Activated CD8-positive, alpha-beta T cell treated with anti-CD3 and anti-CD28 coated beads for 36 hours (primary cell): ENCODE results near the gene GLB1L2. TPM values are rescaled to one million over a fixed set of nuclear protein-coding genes. Genes with fewer than 3 reads are reported as not detected.
"Not testable (repeated sequence)": the region's sequence is repeated elsewhere in the genome, so short reads cannot be mapped to it uniquely, and the experiment has no call there.

Source experiments
- ATAC-seq: fragments of 200-7000 bp; cut with Tn5 transposase; one replicate; pipeline ENCODE4 v1.10.0; 2021; ENCODE audit warnings: mild to moderate bottlenecking, moderate library complexity
- CTCF ChIA-PET: fragments of 350-600 bp; sonication (Branson Sonifier 250); formaldehyde crosslinking; loops from one replicate; lab custom pipeline; 2021; ENCODE audit warnings: antibody characterized with exemption; lab: Charles Lee
- POLR2A ChIA-PET: fragments of 350-600 bp; sonication (Branson Sonifier 250); formaldehyde crosslinking; loops from one replicate; lab custom pipeline; 2021; ENCODE audit warnings: antibody characterized with exemption; lab: Charles Lee
- DNase-seq: peaks from one replicate; pipeline ENCODE4 v3.0.0-alpha.2; 2020
- H3K27ac Mint-ChIP-seq: one replicate; pipeline ENCODE4 v1.8.0; 2021; ENCODE audit warnings: mild to moderate bottlenecking, mixed read lengths
- H3K27me3 Mint-ChIP-seq: one replicate; pipeline ENCODE4 v1.8.0; 2021; ENCODE audit warnings: mixed read lengths
- H3K36me3 Mint-ChIP-seq: one replicate; pipeline ENCODE4 v1.8.0; 2021; ENCODE audit warnings: low read depth, mixed read lengths
- H3K4me1 Mint-ChIP-seq: one replicate; pipeline ENCODE4 v1.8.0; 2021; ENCODE audit warnings: low read depth, mixed read lengths
- H3K4me3 Mint-ChIP-seq: one replicate; pipeline ENCODE4 v1.8.0; 2021; ENCODE audit warnings: mild to moderate bottlenecking, moderate library complexity, mixed read lengths
- H3K9me3 Mint-ChIP-seq: one replicate; pipeline ENCODE4 v1.8.0; 2021; ENCODE audit warnings: mixed read lengths
- intact Hi-C: fragments of 100-400 bp; cut with micrococcal nuclease; formaldehyde crosslinking; loops from one replicate; pipeline ENCODE4 v1.10.0; 2022
- total RNA-seq, 2 experiments: library from RNA; stranded (reverse); gene quantifications; one replicate each; pipeline ENCODE4 v1.2.3, GENCODE V29; 2021
- TF ChIP-seq, protein P1 (sequence below): fragments of 200-600 bp; IDR thresholded peaks from one replicate; pipeline ENCODE4 v1.8.0; 2022; ENCODE audit warnings: antibody characterized with exemption, mild to moderate bottlenecking

The GLB1L2 gene
- total RNA-seq, 2 experiments from 2014 or later = 4.7 to 6.0 TPM

DNA sequence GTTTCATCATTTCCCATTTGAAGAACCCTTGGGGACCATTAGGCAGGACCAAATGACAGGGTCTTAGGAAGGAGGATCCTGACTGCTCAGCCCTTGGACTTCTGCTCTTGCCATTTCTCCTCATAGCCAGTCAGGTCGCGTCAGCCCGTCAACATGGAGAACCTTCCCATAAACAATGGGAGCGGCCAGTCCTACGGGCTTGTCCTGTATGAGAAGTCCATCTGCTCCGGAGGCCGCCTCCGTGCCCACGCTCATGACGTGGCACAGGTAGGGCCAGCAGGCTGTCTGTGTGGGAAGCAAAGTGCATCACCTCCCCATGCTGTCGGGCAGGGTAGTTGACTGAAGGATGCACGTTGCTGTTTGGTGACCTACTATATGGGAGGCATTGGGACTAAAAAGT lies 19.6 kb upstream of the GLB1L2 start:
- TF ChIP-seq, protein P1, sequence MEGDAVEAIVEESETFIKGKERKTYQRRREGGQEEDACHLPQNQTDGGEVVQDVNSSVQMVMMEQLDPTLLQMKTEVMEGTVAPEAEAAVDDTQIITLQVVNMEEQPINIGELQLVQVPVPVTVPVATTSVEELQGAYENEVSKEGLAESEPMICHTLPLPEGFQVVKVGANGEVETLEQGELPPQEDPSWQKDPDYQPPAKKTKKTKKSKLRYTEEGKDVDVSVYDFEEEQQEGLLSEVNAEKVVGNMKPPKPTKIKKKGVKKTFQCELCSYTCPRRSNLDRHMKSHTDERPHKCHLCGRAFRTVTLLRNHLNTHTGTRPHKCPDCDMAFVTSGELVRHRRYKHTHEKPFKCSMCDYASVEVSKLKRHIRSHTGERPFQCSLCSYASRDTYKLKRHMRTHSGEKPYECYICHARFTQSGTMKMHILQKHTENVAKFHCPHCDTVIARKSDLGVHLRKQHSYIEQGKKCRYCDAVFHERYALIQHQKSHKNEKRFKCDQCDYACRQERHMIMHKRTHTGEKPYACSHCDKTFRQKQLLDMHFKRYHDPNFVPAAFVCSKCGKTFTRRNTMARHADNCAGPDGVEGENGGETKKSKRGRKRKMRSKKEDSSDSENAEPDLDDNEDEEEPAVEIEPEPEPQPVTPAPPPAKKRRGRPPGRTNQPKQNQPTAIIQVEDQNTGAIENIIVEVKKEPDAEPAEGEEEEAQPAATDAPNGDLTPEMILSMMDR = no peak
- H3K4me3 Mint-ChIP-seq = no peak overlapping the region
- intact Hi-C loops = no loop called here
- H3K9me3 Mint-ChIP-seq = peaks cover 7% of the 10 kb centered on the region
- H3K36me3 Mint-ChIP-seq = peaks cover 13% of the 10 kb centered on the region
- H3K27me3 Mint-ChIP-seq = peaks cover 3% of the 10 kb centered on the region
- no peak for ATAC-seq
- ChIA-PET CTCF (no interaction called here), POLR2A (no interaction called here)
- DNase-seq = no peak
- H3K4me1 Mint-ChIP-seq = no peaks in the 10 kb centered on the region
- no peak overlapping the region for H3K27ac Mint-ChIP-seq

DNA sequence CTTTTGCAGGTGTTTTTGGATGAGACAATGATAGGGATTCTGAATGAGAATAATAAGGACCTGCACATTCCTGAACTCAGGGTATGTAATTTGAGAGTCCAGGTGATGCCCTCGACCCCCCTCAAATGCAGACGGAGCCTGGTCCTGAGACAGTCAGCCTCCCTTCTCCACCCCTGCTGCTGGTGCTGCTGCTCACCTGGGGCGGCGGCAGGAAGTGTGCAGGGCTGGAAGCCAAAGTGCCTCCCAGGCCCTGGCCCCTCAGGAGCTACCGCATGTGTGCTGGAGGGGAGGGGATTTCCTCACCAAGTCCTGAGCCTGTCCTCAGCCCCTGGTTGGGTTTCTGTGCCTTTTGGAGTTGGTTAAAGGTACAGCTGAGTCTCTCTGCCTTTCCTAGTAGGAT lies 19.0 kb upstream of the GLB1L2 start:
- POLR2A ChIA-PET = no interaction called here
- CTCF ChIA-PET = no interaction called here
- Mint-ChIP-seq H3K4me3 (no peak overlapping the region), H3K36me3 (peaks cover 12% of the 10 kb centered on the region), H3K27me3 (peaks cover 3% of the 10 kb centered on the region), H3K4me1 (no peaks in the 10 kb centered on the region), H3K27ac (no peak overlapping the region), H3K9me3 (peaks cover 11% of the 10 kb centered on the region)
- intact Hi-C loops = no loop called here
- DNase-seq (no peak), ATAC-seq (no peak)
- TF ChIP-seq, protein P1 = no peak

DNA sequence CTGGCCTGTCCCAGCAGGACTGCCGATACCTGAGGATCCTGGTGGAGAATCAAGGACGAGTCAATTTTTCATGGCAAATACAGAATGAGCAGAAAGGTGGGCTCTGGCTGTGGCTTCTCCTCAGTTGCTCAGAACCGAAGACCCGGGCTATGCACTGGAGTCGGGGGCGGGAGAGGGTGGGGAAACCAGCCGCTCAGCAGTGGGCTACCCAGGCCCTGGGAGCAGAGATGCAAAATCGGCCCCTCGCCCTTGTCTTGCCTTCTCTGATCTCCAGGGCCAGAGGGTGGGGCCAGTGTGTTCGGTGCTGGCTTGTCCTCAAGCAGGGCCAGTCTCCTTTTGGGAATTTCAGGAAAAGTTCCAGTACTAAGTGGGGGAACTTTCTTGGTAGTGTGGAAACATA lies 18.4 kb upstream of the GLB1L2 start:
- Mint-ChIP-seq H3K27me3 (peaks cover 3% of the 10 kb centered on the region), H3K36me3 (peaks cover 17% of the 10 kb centered on the region), H3K4me1 (no peaks in the 10 kb centered on the region), H3K27ac (no peak overlapping the region), H3K4me3 (no peak overlapping the region), H3K9me3 (peaks cover 15% of the 10 kb centered on the region)
- ATAC-seq (no peak), DNase-seq (no peak)
- ChIA-PET POLR2A (no interaction called here), CTCF (no interaction called here)
- TF ChIP-seq, protein P1 = no peak
- intact Hi-C loops = no loop called here

DNA sequence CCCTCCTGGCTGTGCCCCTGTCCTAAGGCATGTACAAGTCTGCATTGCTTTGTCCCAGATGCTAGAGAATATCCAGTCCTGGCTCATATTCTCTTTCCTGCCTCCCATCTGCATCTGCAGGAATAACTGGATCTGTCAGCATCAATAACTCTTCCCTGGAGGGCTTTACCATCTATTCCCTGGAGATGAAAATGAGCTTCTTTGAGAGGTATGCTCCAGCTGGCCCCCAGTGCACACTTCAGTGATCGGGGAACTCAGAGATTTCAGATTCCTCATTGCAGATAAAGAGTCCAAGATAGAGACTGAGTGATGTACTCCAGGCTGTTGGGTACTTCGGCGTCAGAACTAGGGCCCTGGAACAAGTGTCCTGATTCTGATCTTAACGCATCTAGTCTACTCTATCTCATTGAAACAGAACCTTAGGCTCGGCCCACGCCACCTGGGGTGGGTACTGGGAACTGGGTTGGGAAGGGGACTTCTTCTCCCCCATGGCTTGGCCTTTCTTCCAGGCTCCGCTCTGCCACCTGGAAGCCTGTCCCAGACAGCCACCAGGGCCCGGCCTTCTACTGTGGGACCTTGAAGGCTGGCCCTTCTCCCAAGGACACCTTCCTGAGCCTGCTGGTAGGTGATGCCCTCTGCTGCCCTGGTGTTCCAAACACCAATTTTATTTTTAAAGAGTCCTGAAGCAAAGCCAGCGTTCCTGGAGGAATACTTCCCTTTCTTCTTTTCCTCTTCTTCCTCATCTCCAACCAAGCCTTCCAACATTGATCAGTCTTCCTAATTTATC lies 17.8 kb upstream of the GLB1L2 start:
- POLR2A ChIA-PET = no interaction called here
- CTCF ChIA-PET = no interaction called here
- no peaks in the 10 kb centered on the region for H3K4me1 Mint-ChIP-seq

DNA sequence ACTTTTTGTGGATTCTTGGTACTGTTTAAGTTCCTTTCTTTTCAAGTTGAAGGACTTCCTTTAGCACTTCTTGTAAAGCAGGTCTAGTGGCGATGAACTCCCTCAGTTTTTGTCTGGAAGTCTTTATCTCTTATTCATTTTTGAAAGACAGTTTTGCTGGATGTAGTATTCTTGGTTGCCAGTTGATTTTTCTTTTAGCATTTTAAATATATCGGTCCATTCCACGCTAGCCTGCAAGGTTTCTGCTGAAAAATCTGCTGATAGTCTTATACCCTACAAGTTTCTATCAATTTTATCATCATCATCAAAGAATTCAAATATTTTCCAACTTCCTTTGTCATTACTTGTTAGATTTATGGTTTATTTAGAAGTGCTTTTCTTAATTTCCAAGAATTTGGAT lies 14.7 kb upstream of the GLB1L2 start:
- Mint-ChIP-seq H3K36me3 (peaks cover 32% of the 10 kb centered on the region), H3K4me1 (no peaks in the 10 kb centered on the region)

More for the DNA sequence above, 17.8 kb upstream of the GLB1L2 start:
- Mint-ChIP-seq H3K27me3 (peaks cover 3% of the 10 kb centered on the region), H3K4me3 (no peak overlapping the region), H3K27ac (no peak overlapping the region), H3K9me3 (peaks cover 18% of the 10 kb centered on the region), H3K36me3 (peaks cover 18% of the 10 kb centered on the region)
- intact Hi-C loops = no loop called here
- no peak for DNase-seq
- TF ChIP-seq, protein P1 = no peak
- no peak for ATAC-seq

DNA sequence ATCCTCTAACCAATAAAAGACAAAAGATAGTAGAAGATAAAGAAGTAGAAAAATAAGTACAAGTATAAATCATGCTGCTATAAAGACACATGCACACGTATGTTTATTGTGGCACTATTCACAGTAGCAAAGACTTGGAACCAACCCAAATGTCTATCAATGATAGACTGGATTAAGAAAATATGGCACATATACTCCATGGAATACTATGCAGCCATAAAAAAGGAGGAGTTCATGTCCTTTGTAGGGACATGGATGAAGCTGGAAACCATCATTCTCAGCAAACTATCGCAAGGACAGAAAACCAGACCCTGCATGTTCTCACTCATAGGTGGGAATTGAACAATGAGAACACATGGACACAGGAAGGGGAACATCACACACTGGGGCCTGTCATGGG lies 10.4 kb upstream of the GLB1L2 start:
- POLR2A ChIA-PET, DNase-seq, H3K27ac Mint-ChIP-seq, H3K4me3 Mint-ChIP-seq, ATAC-seq, CTCF ChIA-PET, H3K4me1 Mint-ChIP-seq, intact Hi-C loops: not testable (repeated sequence)
- Mint-ChIP-seq H3K9me3 (peaks cover 29% of the 10 kb centered on the region), H3K36me3 (peaks cover 32% of the 10 kb centered on the region), H3K27me3 (peaks cover 10% of the 10 kb centered on the region)

More for the DNA sequence above, 14.7 kb upstream of the GLB1L2 start:
- H3K4me3 Mint-ChIP-seq = no peak overlapping the region
- peaks cover 26% of the 10 kb centered on the region for H3K9me3 Mint-ChIP-seq
- ChIA-PET POLR2A (no interaction called here), CTCF (no interaction called here)
- no peak for ATAC-seq
- intact Hi-C loops = no loop called here
- DNase-seq = no peak
- H3K27ac Mint-ChIP-seq = no peak overlapping the region
- TF ChIP-seq, protein P1 = no peak
- H3K27me3 Mint-ChIP-seq = peaks cover 11% of the 10 kb centered on the region
